ENCODE data around the gene CAPN9.
"Not testable (repeated sequence)": the region's sequence is repeated elsewhere in the genome, so short reads cannot be mapped to it uniquely, and the experiment has no call there.

CAPN9 gene

GRCh38 chr1:230747127-230747730 lies at the start of gene CAPN9:
Gene CAPN9, plus strand, starts transcription at chr1:230747388. Its CDS starts 109 bp downstream, at chr1:230747497.
- DNase-seq, result no peak

GRCh38 chr1:230698130-230698529 lies 49.1 kb upstream of the CAPN9 start:
- no peak for DNase-seq

GRCh38 chr1:230698964-230699363 lies 48.2 kb upstream of the CAPN9 start:
- DNase-seq, result not testable (repeated sequence)

GRCh38 chr1:230699716-230700115 lies 47.5 kb upstream of the CAPN9 start:
- no peak for DNase-seq

- no peak for DNase-seq
Observed at GRCh38 chr1:230700132-230700531, 47.1 kb upstream of the CAPN9 start.

GRCh38 chr1:230701434-230701833 lies 45.8 kb upstream of the CAPN9 start:
- DNase-seq, result no peak

GRCh38 chr1:230701895-230702768 lies 45.1 kb upstream of the CAPN9 start:
- DNase-seq, result no peak

GRCh38 chr1:230702934-230703678 lies 44.1 kb upstream of the CAPN9 start:
- DNase-seq, result no peak

GRCh38 chr1:230703679-230704385 lies 43.4 kb upstream of the CAPN9 start:
- DNase-seq, result no peak

- no peak for DNase-seq
Observed at GRCh38 chr1:230704830-230705229, 42.4 kb upstream of the CAPN9 start.

- DNase-seq, result no peak
Observed at GRCh38 chr1:230705289-230706019, 41.7 kb upstream of the CAPN9 start.

- no peak for DNase-seq
Observed at GRCh38 chr1:230706020-230706699, 41.0 kb upstream of the CAPN9 start.

GRCh38 chr1:230706887-230707731 lies 40.1 kb upstream of the CAPN9 start:
- no peak for DNase-seq

- no peak for DNase-seq
Observed at GRCh38 chr1:230707732-230708630, 39.2 kb upstream of the CAPN9 start.

- no peak for DNase-seq
Observed at GRCh38 chr1:230708631-230709580, 38.3 kb upstream of the CAPN9 start.

GRCh38 chr1:230709619-230710542 lies 37.3 kb upstream of the CAPN9 start:
- DNase-seq, result no peak

- no peak for DNase-seq
Observed at GRCh38 chr1:230710543-230710904, 36.7 kb upstream of the CAPN9 start.
